ENCODE measurements around the gene SLC35F1. TPM values are rescaled to one million over a fixed set of nuclear protein-coding genes. Genes with fewer than 3 reads are reported as not detected.

The SLC35F1 gene
- total RNA-seq, 2 donors from 2014 or later = 1.5 to 2.1 TPM

DNA sequence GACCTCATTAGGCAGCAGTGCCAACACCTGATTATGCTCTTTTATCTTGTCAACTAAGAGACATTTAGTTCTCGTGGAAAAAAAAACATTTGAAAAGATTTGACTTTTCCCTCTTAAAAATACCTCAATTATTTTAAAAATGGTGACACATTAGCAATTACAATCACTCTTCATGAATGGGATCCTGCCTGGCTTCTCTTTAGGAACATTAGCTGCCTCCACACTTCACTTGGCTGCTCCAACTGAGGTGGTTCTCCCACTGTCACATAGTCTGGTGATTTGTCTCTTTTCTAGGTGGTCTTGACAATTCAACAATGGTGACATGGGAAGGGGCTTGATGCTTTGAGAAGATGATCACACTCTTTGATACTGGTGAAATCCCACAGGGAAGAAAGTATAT is 26.2 kb upstream of the SLC35F1 start:
- Histone ChIP-seq H3K4me3 (no peak overlapping the region), H3K27ac (no peak overlapping the region), H3K4me1 (replicated peaks) (no peaks in the 10 kb centered on the region), H3K9me3 (no peaks in the 10 kb centered on the region), H3K27me3 (replicated peaks; ENCODE audit: insufficient read depth) (no peaks in the 10 kb centered on the region), H3K36me3 (no peaks in the 10 kb centered on the region)
- intact Hi-C loops (cut with DNase I) = no loop called here
- TF ChIP-seq, protein P1, sequence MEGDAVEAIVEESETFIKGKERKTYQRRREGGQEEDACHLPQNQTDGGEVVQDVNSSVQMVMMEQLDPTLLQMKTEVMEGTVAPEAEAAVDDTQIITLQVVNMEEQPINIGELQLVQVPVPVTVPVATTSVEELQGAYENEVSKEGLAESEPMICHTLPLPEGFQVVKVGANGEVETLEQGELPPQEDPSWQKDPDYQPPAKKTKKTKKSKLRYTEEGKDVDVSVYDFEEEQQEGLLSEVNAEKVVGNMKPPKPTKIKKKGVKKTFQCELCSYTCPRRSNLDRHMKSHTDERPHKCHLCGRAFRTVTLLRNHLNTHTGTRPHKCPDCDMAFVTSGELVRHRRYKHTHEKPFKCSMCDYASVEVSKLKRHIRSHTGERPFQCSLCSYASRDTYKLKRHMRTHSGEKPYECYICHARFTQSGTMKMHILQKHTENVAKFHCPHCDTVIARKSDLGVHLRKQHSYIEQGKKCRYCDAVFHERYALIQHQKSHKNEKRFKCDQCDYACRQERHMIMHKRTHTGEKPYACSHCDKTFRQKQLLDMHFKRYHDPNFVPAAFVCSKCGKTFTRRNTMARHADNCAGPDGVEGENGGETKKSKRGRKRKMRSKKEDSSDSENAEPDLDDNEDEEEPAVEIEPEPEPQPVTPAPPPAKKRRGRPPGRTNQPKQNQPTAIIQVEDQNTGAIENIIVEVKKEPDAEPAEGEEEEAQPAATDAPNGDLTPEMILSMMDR (IDR thresholded peaks at IDR 0.05) = no peak
- TF ChIP-seq POLR2A (IDR thresholded peaks at IDR 0.05) (no peak), POLR2AphosphoS5 (IDR thresholded peaks at IDR 0.05) (no peak)
- 63% methylated on average over 1 of the region's 1 CpG for WGBS
- no peak for DNase-seq (ENCODE audit: low spot score)

DNA sequence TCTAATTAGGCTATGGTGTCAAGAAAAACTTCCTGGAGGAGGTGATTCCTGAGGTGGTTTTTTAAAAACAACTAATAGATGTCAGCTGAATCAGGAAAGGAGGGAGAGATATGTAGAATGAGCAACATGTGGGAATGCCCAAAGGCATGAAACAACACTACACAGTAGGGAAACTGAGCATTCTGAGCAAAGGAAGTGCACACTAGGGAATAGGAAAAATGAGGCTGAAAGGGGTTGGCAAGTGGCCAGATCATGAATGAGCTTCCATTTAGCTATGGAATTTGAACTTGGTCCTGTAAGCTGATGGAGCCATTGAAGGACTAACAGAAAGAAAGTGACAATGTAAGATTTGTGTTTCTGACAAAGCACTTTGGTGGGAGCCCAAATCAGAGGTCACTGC is 16.9 kb upstream of the SLC35F1 start:
- Histone ChIP-seq H3K27ac (no peak overlapping the region), H3K9me3 (no peaks in the 10 kb centered on the region), H3K4me1 (replicated peaks) (no peaks in the 10 kb centered on the region), H3K36me3 (no peaks in the 10 kb centered on the region), H3K4me3 (no peak overlapping the region), H3K27me3 (replicated peaks; ENCODE audit: insufficient read depth) (no peaks in the 10 kb centered on the region)
- intact Hi-C loops (cut with DNase I) = no loop called here
- TF ChIP-seq POLR2AphosphoS5 (IDR thresholded peaks at IDR 0.05) (no peak), POLR2A (IDR thresholded peaks at IDR 0.05) (no peak)
- DNase-seq (ENCODE audit: low spot score) = no peak

DNA sequence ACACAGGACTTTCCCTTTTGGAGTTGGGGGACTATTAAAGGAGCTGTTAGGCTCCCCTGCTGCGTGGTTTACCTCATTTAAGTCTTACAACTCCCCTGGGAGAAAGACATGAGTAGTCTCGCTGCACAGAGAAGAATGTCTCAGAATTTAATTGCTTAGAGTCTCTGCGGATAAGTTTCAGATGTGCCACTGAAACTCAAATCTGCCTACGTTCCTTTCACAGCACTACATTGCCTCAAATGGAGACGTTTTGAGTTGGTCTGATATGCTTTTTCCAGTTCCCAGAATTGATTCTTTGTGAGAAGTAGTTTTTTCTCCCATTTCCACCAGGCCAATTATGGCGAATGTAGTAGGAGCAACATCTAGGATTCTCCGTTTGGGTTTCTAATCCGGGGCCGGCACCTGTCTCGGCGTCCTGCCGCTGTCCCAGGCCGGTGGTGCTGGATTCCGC is 532 bp upstream of the SLC35F1 start:
- Histone ChIP-seq H3K27ac (peak overlapping the region in 1 of 2 donors; percentile 62), H3K4me1 (replicated peaks) (no peaks in the 10 kb centered on the region), H3K4me3 (peak overlapping the region; percentile 43 to 58), H3K9me3 (no peaks in the 10 kb centered on the region), H3K27me3 (replicated peaks; ENCODE audit: insufficient read depth) (no peaks in the 10 kb centered on the region), H3K36me3 (no peaks in the 10 kb centered on the region)
- intact Hi-C loops (cut with DNase I) = no loop called here
- TF ChIP-seq, protein P1 (IDR thresholded peaks at IDR 0.05) = no peak
- no peak for TF ChIP-seq POLR2A (IDR thresholded peaks at IDR 0.05)
- TF ChIP-seq POLR2AphosphoS5 (IDR thresholded peaks at IDR 0.05) = no peak
- DNase-seq (ENCODE audit: low spot score) = no peak
- WGBS = 8% methylated on average over 14 of the region's 14 CpGs

DNA sequence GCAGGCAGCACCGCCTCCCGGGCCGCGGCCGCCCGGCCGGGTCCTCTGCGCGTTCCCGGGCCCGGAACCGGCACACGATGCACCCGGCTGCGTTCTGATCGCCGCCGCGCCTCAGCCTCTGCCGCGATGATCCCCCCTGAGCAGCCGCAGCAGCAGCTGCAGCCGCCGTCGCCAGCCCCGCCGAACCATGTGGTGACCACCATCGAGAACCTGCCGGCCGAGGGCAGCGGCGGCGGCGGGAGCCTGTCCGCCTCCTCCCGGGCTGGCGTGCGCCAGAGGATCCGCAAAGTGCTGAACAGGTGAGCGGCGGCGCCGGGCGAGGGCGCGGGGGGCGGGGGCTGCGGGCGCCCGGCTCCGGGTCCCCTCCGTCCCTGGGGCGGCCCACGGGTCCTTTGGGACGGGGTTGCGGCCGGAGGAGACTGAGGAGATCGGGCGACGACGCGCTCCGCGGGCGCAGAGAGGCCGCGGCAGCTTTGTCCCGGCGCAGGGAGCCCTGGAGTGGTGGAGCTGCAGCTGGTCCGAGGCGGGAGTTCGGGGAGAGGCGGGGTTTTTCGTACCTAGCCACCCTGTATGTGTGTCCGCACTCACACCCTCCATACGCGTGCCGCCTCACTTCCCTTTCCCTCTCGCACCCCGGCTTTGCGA is 659 bp downstream of the SLC35F1 start:
- H3K27me3 ChIP-seq (replicated peaks; ENCODE audit: insufficient read depth) = no peaks in the 10 kb centered on the region
- no peaks in the 10 kb centered on the region for H3K9me3 ChIP-seq
- intact Hi-C loops (cut with DNase I) = no loop called here
- peak overlapping the region in 1 of 2 donors; percentile 62 for H3K27ac ChIP-seq
- H3K4me1 ChIP-seq (replicated peaks) = no peaks in the 10 kb centered on the region
- WGBS = under 1% methylated on average over 57 of the region's 81 CpGs
- H3K36me3 ChIP-seq = no peaks in the 10 kb centered on the region
- H3K4me3 ChIP-seq = peak overlapping the region; percentile 43 to 58
- no peak for DNase-seq (ENCODE audit: low spot score)
- no peak for TF ChIP-seq POLR2A (IDR thresholded peaks at IDR 0.05)
- no peak for TF ChIP-seq POLR2AphosphoS5 (IDR thresholded peaks at IDR 0.05)
- TF ChIP-seq, protein P1 (IDR thresholded peaks at IDR 0.05) = no peak

DNA sequence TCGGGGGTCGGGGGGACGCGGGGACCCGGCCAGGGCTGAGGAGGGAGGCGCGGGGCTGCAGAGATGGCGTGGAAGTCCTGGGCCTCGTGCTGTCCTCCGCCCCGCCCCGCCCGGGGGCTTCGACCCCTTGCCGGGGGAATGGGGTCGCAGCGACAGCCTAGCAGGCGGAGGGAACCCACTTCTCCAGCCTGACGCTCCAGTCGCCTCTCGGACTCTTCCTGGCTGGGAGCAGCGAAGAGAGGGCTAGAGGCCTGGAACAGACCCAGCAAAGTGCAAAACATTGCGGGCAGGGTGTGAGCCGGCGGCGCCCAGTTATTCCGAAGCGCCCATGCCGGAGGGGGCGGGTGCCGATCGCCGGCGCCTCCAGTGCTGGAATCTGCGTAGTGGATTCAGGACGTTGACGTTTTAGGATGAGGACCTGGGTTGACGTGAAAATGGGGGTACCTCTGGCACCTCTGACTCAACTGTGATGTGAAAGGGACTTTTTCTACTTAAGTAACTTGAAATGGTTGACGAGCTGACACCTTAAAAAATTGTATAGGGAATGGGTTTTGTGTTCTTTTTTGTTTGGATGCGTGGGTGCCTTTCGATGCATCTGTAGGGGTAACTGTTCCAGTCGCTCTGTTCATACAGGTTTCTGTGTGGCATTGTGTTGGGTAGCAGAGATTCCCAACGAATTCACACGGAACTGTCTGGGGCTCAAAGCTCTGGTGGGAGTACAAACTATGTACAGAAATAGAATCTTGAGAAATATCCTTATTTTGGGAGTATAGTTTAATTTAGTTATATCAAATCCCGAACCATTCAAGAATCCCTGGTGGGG is 1.4 kb downstream of the SLC35F1 start:
- no peak for TF ChIP-seq POLR2AphosphoS5 (IDR thresholded peaks at IDR 0.05)
- TF ChIP-seq POLR2A (IDR thresholded peaks at IDR 0.05) = no peak
- TF ChIP-seq, protein P1 (IDR thresholded peaks at IDR 0.05) = no peak
- Histone ChIP-seq H3K36me3 (no peaks in the 10 kb centered on the region), H3K4me3 (peak overlapping the region; percentile 43 to 58), H3K27ac (peak overlapping the region in 1 of 2 donors; percentile 62), H3K9me3 (no peaks in the 10 kb centered on the region), H3K4me1 (replicated peaks) (no peaks in the 10 kb centered on the region), H3K27me3 (replicated peaks; ENCODE audit: insufficient read depth) (no peaks in the 10 kb centered on the region)
- 8% methylated on average over 34 of the region's 45 CpGs for WGBS
- intact Hi-C loops (cut with DNase I) = no loop called here
- no peak for DNase-seq (ENCODE audit: low spot score)

All from prostate gland (tissue), 2 donors.